ENCODE measurements around the gene NAP1L4.
"Not testable (repeated sequence)": the region's sequence is repeated elsewhere in the genome, so short reads cannot be mapped to it uniquely, and the experiment has no call there.

Gene NAP1L4

GRCh38 chr11:2910401-2910955 is 81.7 kb downstream of the NAP1L4 start:
- TF ChIP-seq MAX (IDR thresholded peaks at IDR 0.05; ENCODE audit: low read depth, low read length) (no peak), MYC (IDR thresholded peaks at IDR 0.05; ENCODE audit: low read depth, low read length) (no peak), POLR2A (IDR thresholded peaks at IDR 0.05; ENCODE audit: extremely low read depth, insufficient read length) (no peak), CTCF (IDR thresholded peaks at IDR 0.05; ENCODE audit: low read depth, low read length) (no peak)

GRCh38 chr11:2909133-2909902 is 82.8 kb downstream of the NAP1L4 start:
- DNase-seq (ENCODE audit: low read depth) = no peak
- TF ChIP-seq CTCF (IDR thresholded peaks at IDR 0.05; ENCODE audit: low read depth, low read length) (no peak), MYC (IDR thresholded peaks at IDR 0.05; ENCODE audit: low read depth, low read length) (no peak), MAX (IDR thresholded peaks at IDR 0.05; ENCODE audit: low read depth, low read length) (no peak), POLR2A (IDR thresholded peaks at IDR 0.05; ENCODE audit: extremely low read depth, insufficient read length) (no peak)
- no peak overlapping the region for H3K4me3 ChIP-seq (ENCODE audit: low read depth, low read length)

More at GRCh38 chr11:2910401-2910955, 81.7 kb downstream of the NAP1L4 start:
- H3K4me3 ChIP-seq (ENCODE audit: low read depth, low read length) = no peak overlapping the region
- DNase-seq (ENCODE audit: low read depth) = no peak

GRCh38 chr11:2908130-2908529 is 84.0 kb downstream of the NAP1L4 start:
- no peak for TF ChIP-seq MYC (IDR thresholded peaks at IDR 0.05; ENCODE audit: low read depth, low read length)
- no peak for TF ChIP-seq POLR2A (IDR thresholded peaks at IDR 0.05; ENCODE audit: extremely low read depth, insufficient read length)
- no peak for DNase-seq (ENCODE audit: low read depth)
- H3K4me3 ChIP-seq (ENCODE audit: low read depth, low read length) = no peak overlapping the region

GRCh38 chr11:2905299-2905698 is 86.8 kb downstream of the NAP1L4 start:
- H3K4me3 ChIP-seq (ENCODE audit: low read depth, low read length); DNase-seq (ENCODE audit: low read depth): not testable (repeated sequence)

GRCh38 chr11:2904153-2905052 is 87.7 kb downstream of the NAP1L4 start:
- TF ChIP-seq MYC (IDR thresholded peaks at IDR 0.05; ENCODE audit: low read depth, low read length) (no peak), CTCF (IDR thresholded peaks at IDR 0.05; ENCODE audit: low read depth, low read length) (no peak), POLR2A (IDR thresholded peaks at IDR 0.05; ENCODE audit: extremely low read depth, insufficient read length) (no peak), MAX (IDR thresholded peaks at IDR 0.05; ENCODE audit: low read depth, low read length) (no peak)
- DNase-seq (ENCODE audit: low read depth) = no peak

GRCh38 chr11:2903672-2904011 is 88.5 kb downstream of the NAP1L4 start:
- DNase-seq (ENCODE audit: low read depth) = no peak
- TF ChIP-seq CTCF (IDR thresholded peaks at IDR 0.05; ENCODE audit: low read depth, low read length) (no peak), MYC (IDR thresholded peaks at IDR 0.05; ENCODE audit: low read depth, low read length) (no peak), MAX (IDR thresholded peaks at IDR 0.05; ENCODE audit: low read depth, low read length) (no peak), POLR2A (IDR thresholded peaks at IDR 0.05; ENCODE audit: extremely low read depth, insufficient read length) (no peak)
- H3K4me3 ChIP-seq (ENCODE audit: low read depth, low read length) = no peak overlapping the region

More at GRCh38 chr11:2904153-2905052, 87.7 kb downstream of the NAP1L4 start:
- no peak overlapping the region for H3K4me3 ChIP-seq (ENCODE audit: low read depth, low read length)
